Transverse colon (tissue), 4 donors: Measurements from ENCODE around the gene GNL2. TPM values are rescaled to one million over a fixed set of nuclear protein-coding genes. Genes with fewer than 3 reads are reported as not detected.

Experiments
- DNase-seq: peaks from one replicate; pipeline ENCODE4 v3.0.0-alpha.2; 2019
- H3K27ac ChIP-seq, 4 donors: fragments of 200-600 bp; sonication (generic); 2 replicates each; pipeline ENCODE4 v1.5.1; 2016 to 2018; ENCODE audit warnings: inconsistent platforms in 4 of 4
- H3K27me3 ChIP-seq: fragments of 200-600 bp; sonication (generic); 2 replicates; pipeline ENCODE4 v1.5.1; 2017; ENCODE audit warnings: inconsistent platforms
- H3K36me3 ChIP-seq, 4 donors: fragments of 200-600 bp; sonication (generic); 2 replicates each; pipeline ENCODE4 v1.5.1; 2017 to 2019; ENCODE audit warnings: inconsistent platforms in 4 of 4
- H3K4me1 ChIP-seq, 4 donors: fragments of 200-600 bp; sonication (generic); 2 replicates each; pipeline ENCODE4 v1.5.1; 2017 to 2020; ENCODE audit warnings: inconsistent platforms in 4 of 4
- H3K4me3 ChIP-seq, 4 donors: fragments of 200-600 bp; sonication (generic); 1 replicate in 1 of 4; 2 replicates in 3 of 4; pipeline versions ENCODE4 v1.5.1 to v1.6.1; 2017 to 2019; ENCODE audit warnings: inconsistent platforms in 4 of 4
- H3K9me3 ChIP-seq, 2 donors: fragments of 200-600 bp; sonication (generic); 2 replicates each; pipeline ENCODE4 v1.5.1; 2017 to 2019; ENCODE audit warnings: inconsistent platforms in 2 of 2
- CTCF ChIP-seq, 5 experiments: fragments of 200-600 bp in 3 of 5; fragments of 450-650 bp in 2 of 5; sonication (generic) in 3 of 5; IDR thresholded peaks; 1 replicate in 2 of 5; 2 replicates in 3 of 5; pipeline ENCODE4 v1.5.1; 2016 to 2017; ENCODE audit warnings: antibody characterized with exemption in 5 of 5, inconsistent platforms in 3 of 5, mild to moderate bottlenecking in 2 of 5, moderate library complexity in 1 of 5
- EP300 ChIP-seq: sonication (generic); formaldehyde crosslinking; IDR thresholded peaks from one replicate; pipeline ENCODE4 v1.6.1; 2017; ENCODE audit warnings: antibody characterized with exemption, low read depth
- POLR2A ChIP-seq: fragments of 450-650 bp; IDR thresholded peaks from one replicate; pipeline ENCODE4 v1.6.1; 2016; ENCODE audit warnings: antibody characterized with exemption, mild to moderate bottlenecking, moderate library complexity
- POLR2AphosphoS5 ChIP-seq, 3 donors: sonication (generic); formaldehyde crosslinking; IDR thresholded peaks; one replicate each; pipeline ENCODE4 v1.6.1; 2016; ENCODE audit warnings: antibody characterized with exemption in 3 of 3
- WGBS, 2 donors: methylation state at CpG; one replicate each; pipeline ENCODE4 v1.1.5; 2018; ENCODE audit warnings: low coverage in 1 of 2; 5-methylcytosine and 5-hydroxymethylcytosine counted together
- in situ Hi-C, 4 donors: fragments of 200-750 bp; cut with MboI; loops; one replicate each; pipeline versions ENCODE4 v1.15.0 to v1.15.1; 2017; ENCODE audit warnings: low sequenced_read_pairs in 3 of 4, low pct_ligation_motif_present in 1 of 4, low pct_unique_long_range_greater_than_20kb in 1 of 4
- intact Hi-C: fragments of 100-400 bp; cut with DNase I; formaldehyde crosslinking; loops from one replicate; pipeline ENCODE4 v1.15.1; 2023; ENCODE audit warnings: low total_unique reads
- total RNA-seq, 4 donors: library from RNA; depleted of rRNA; stranded (reverse); fragments of >200 nt; gene quantifications; one replicate each; pipeline ENCODE4 v1.1.0, GENCODE V29; 2016

GNL2 gene
- total RNA-seq, 4 donors from 2014 or later: 33.5 to 58.4 (median 43.0) TPM

- intact Hi-C loops: no loop called here
- H3K4me3 ChIP-seq: no peak overlapping the region
- in situ Hi-C loops: no loop called here
- 77 to 92% methylated on average over 3 of the region's 3 CpGs for WGBS, 2 donors
- no peak for TF ChIP-seq POLR2A
- no peak for TF ChIP-seq EP300
- no peak for TF ChIP-seq CTCF (IDR thresholded peaks at IDR 0.05)
- no peak for TF ChIP-seq POLR2AphosphoS5 (IDR thresholded peaks at IDR 0.05)
- H3K27ac ChIP-seq: no peak overlapping the region
- no peaks in the 10 kb centered on the region for H3K27me3 ChIP-seq
- H3K4me1 ChIP-seq: peaks cover 0 to 4% (median 0%) of the 10 kb centered on the region in 4 donors
- no peaks in the 10 kb centered on the region for H3K9me3 ChIP-seq
- no peak for DNase-seq
- peaks cover 0 to 77% (median 32%) of the 10 kb centered on the region in 4 donors for H3K36me3 ChIP-seq
Observed at GRCh38 chr1:37570528-37571334, 25.0 kb downstream of the GNL2 start.

GRCh38 chr1:37567023-37567422, 28.7 kb downstream of the GNL2 start:
- peaks cover 0 to 4% (median 0%) of the 10 kb centered on the region in 4 donors for H3K4me1 ChIP-seq
- no peak for TF ChIP-seq POLR2A
- peak; percentile 10 to 71 (median 68) for TF ChIP-seq POLR2AphosphoS5 (IDR thresholded peaks at IDR 0.05)
- DNase-seq: no peak

DNA sequence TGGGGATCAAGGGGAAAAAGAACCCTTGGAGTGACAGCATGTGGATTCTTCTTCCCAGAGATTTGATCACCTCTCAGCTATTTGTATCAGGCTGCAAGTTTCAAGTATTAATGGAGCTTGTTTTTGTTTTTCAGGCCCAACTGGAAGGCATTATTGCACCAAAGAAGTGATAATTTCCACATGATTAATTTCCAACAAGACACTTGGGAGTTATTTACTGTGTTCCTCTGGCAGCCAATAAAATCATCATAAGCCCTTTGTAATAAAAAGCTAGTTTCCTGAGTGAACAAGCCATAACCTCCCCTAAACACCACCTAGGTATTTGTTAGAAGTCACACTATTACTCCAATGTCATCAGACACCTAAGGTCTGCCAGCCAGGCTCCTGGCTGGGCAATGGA, 30.8 kb downstream of the GNL2 start:
- H3K27ac ChIP-seq: no peak overlapping the region
- TF ChIP-seq POLR2AphosphoS5 (IDR thresholded peaks at IDR 0.05) (no peak), POLR2A (no peak), CTCF (IDR thresholded peaks at IDR 0.05) (no peak), EP300 (no peak)
- intact Hi-C loops (loop anchor here (10.0 kb wide), 1 partner anchor 120 kb away; no protein-coding TSS in a partner anchor), in situ Hi-C loops (no loop called here)
- H3K9me3 ChIP-seq: no peaks in the 10 kb centered on the region
- DNase-seq: no peak
- peaks cover 0 to 54% (median 15%) of the 10 kb centered on the region in 4 donors for H3K36me3 ChIP-seq
- peaks cover 0 to 4% (median 0%) of the 10 kb centered on the region in 4 donors for H3K4me1 ChIP-seq
- no peaks in the 10 kb centered on the region for H3K27me3 ChIP-seq
- H3K4me3 ChIP-seq: no peak overlapping the region

More at GRCh38 chr1:37567023-37567422, 28.7 kb downstream of the GNL2 start:
- no peaks in the 10 kb centered on the region for H3K9me3 ChIP-seq
- in situ Hi-C loops: no loop called here
- no peaks in the 10 kb centered on the region for H3K27me3 ChIP-seq
- no peak overlapping the region for H3K4me3 ChIP-seq
- intact Hi-C loops: loop anchor here (10.0 kb wide), 1 partner anchor 118 kb away; no protein-coding TSS in a partner anchor
- WGBS, 2 donors: 77 to 90% methylated on average over 2 to 3 of the region's 3 CpGs
- H3K36me3 ChIP-seq: peaks cover 0 to 59% (median 17%) of the 10 kb centered on the region in 4 donors
- H3K27ac ChIP-seq: peak overlapping the region in 2 of 4 donors; percentile 1 to 26

- TF ChIP-seq POLR2A: no peak
- no peak for TF ChIP-seq POLR2AphosphoS5 (IDR thresholded peaks at IDR 0.05)
- TF ChIP-seq EP300: no peak
- no peak for TF ChIP-seq CTCF (IDR thresholded peaks at IDR 0.05)
- in situ Hi-C loops (no loop called here), intact Hi-C loops (loop anchor here (10.0 kb wide), 1 partner anchor 122 kb away; no protein-coding TSS in a partner anchor)
- Histone ChIP-seq H3K9me3 (no peaks in the 10 kb centered on the region), H3K4me3 (no peak overlapping the region), H3K36me3 (peaks cover 0 to 35% (median 10%) of the 10 kb centered on the region in 4 donors), H3K27me3 (no peaks in the 10 kb centered on the region), H3K4me1 (peaks cover 0 to 4% (median 0%) of the 10 kb centered on the region in 4 donors), H3K27ac (peak overlapping the region in 1 of 4 donors; percentile 0)
- DNase-seq: no peak
- 100% methylated on average over 1 of the region's 1 CpG; no CpG with 5 or more reads in 1 of the 2 donors for WGBS, 2 donors
Observed at GRCh38 chr1:37562984-37563383, 32.8 kb downstream of the GNL2 start.
